HepG2 (cell line): Measurements from ENCODE around the gene AKT3. TPM values are rescaled to one million over a fixed set of nuclear protein-coding genes. Genes with fewer than 3 reads are reported as not detected.
A peak's percentile ranks its signal among the peaks of the same experiment; 100 is the strongest.

Experiments used
- FOXJ3 ChIP-seq: sonication (generic); formaldehyde crosslinking; IDR thresholded peaks from 2 replicates; pipeline ENCODE4 v1.4.0; 2020; ENCODE audit warnings: missing genetic modification reagents, mild to moderate bottlenecking, borderline replicate concordance
- HIVEP1 ChIP-seq: sonication (generic); formaldehyde crosslinking; IDR thresholded peaks from 2 replicates; pipeline ENCODE4 v1.4.0; 2020; ENCODE audit warnings: mild to moderate bottlenecking, missing genetic modification reagents
- IRX3 ChIP-seq: sonication (generic); formaldehyde crosslinking; IDR thresholded peaks from 2 replicates; pipeline ENCODE4 v1.8.1; 2023; ENCODE audit warnings: mild to moderate bottlenecking, low read depth, missing genetic modification reagents, borderline replicate concordance
- MIER3 ChIP-seq: IDR thresholded peaks from 2 replicates; pipeline ENCODE4 v1.6.1; 2016; ENCODE audit warnings: missing compliant biosample characterization, borderline replicate concordance
- MYC ChIP-seq: sonication (generic); formaldehyde crosslinking; IDR thresholded peaks from 2 replicates; pipeline ENCODE4 v1.9.0; 2021; ENCODE audit warnings: missing genetic modification reagents, borderline replicate concordance
- PHF21A ChIP-seq: sonication (generic); formaldehyde crosslinking; IDR thresholded peaks from 2 replicates; pipeline ENCODE4 v1.5.0; 2020; ENCODE audit warnings: mild to moderate bottlenecking, missing genetic modification reagents
- SOX13 ChIP-seq, 3 experiments: fragments of 450-650 bp in 1 of 3; sonication (generic) in 1 of 3; formaldehyde crosslinking in 1 of 3; IDR thresholded peaks in 2 of 3; conservative IDR thresholded peaks in 1 of 3; 2 replicates each; pipeline versions ENCODE4 v1.5.0 to v1.6.1; 2016 to 2020; ENCODE audit warnings: antibody characterized with exemption in 1 of 3, mild to moderate bottlenecking in 1 of 3, missing compliant biosample characterization in 1 of 3, missing genetic modification reagents in 1 of 3, moderate library complexity in 1 of 3
- ZNF333 ChIP-seq: sonication (generic); formaldehyde crosslinking; IDR thresholded peaks from 2 replicates; pipeline ENCODE4 v1.4.0; 2020; ENCODE audit warnings: mild to moderate bottlenecking, missing genetic modification reagents, borderline replicate concordance
- ZSCAN21 ChIP-seq: sonication (generic); formaldehyde crosslinking; IDR thresholded peaks from 2 replicates; pipeline ENCODE4 v1.8.0; 2022; ENCODE audit warnings: mild to moderate bottlenecking, missing genetic modification reagents, moderate library complexity, borderline replicate concordance
- polyA plus RNA-seq, 8 experiments: library from polyadenylated mRNA; depleted of rRNA in 3 of 8; stranded (reverse) in 7 of 8; unstranded in 1 of 8; fragments of >200 nt; fragmentation: Illumina TruSeq in 4 of 8; extraction: Trizol in 4 of 8; gene quantifications; 2 replicates each; pipeline versions ENCODE4 v1.2.1 to v1.2.3, GENCODE V29; 2011 to 2016; ENCODE audit warnings: low read depth in 4 of 8, missing spikeins in 1 of 8, mixed read lengths in 1 of 8; ENCODE audit not compliant: insufficient read depth in 1 of 8
- total RNA-seq, 5 experiments: library from RNA; depleted of rRNA; stranded (reverse); fragments of >200 nt; fragmentation: Illumina TruSeq; extraction: Trizol; gene quantifications; 2 replicates each; pipeline ENCODE4 v1.2.3, GENCODE V29; 2016; ENCODE audit warnings: low read depth in 1 of 5
- TF ChIP-seq, protein P1 (sequence below): IDR thresholded peaks from 2 replicates; pipeline ENCODE4 v1.6.1; 2012; ENCODE audit warnings: low read length, improper control_type of control experiment
- TF ChIP-seq, protein P2 (sequence below): sonication (generic); formaldehyde crosslinking; IDR thresholded peaks from 2 replicates; pipeline ENCODE4; 2020; ENCODE audit warnings: missing genetic modification reagents, mild to moderate bottlenecking, borderline replicate concordance
- TF ChIP-seq, protein P3 (sequence below): IDR thresholded peaks from 2 replicates; pipeline ENCODE4 v1.6.1; 2016; ENCODE audit warnings: mild to moderate bottlenecking
- TF ChIP-seq, protein P4 (sequence below): IDR thresholded peaks from 2 replicates; pipeline ENCODE4 v1.6.1; 2016; ENCODE audit warnings: control low read depth
- TF ChIP-seq, protein P5 (sequence below): sonication (generic); formaldehyde crosslinking; IDR thresholded peaks from 2 replicates; pipeline ENCODE4 v1.4.0; 2020; ENCODE audit warnings: low read depth, mild to moderate bottlenecking, missing genetic modification reagents

The AKT3 gene
- total and polyA plus RNA-seq, 2 of the 13 experiments (the other 11 are each of a cell fraction or from before 2014, with no cell fraction given): 0.07 TPM

DNA sequence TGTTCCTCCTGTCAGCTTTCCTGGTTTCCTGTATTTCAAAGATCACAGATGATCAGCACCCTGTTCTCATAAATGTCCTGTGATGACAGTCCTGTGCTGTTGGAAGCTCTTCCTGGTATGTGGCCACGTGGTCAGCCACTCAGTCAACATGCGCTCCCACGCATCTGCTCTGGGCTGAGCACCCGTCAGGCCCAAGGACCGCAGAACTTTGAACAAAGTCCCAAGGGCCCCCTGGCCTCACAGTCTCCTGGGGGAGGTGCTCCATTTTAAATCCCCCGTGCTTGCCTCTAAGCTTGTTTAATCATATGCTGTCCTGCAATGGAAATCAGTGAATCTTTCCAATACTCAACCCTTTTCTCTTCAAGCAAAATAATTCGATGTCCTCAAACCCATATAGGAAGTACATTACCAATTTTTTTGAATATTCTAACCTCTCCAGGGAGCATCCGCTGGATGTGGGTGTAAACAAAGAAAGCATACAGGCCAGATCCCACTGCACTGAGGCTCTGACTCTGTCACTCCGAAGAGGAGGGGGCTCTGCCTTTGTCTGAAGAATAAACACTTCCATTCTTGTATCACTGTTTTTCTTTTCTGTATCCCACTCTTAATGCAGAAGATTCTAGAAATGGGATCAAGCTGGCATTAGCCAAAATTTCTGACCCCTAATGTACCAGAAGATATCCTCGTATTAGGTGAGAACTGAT lies 343.9 kb downstream of the AKT3 start (continued):
- TF ChIP-seq, protein P1, sequence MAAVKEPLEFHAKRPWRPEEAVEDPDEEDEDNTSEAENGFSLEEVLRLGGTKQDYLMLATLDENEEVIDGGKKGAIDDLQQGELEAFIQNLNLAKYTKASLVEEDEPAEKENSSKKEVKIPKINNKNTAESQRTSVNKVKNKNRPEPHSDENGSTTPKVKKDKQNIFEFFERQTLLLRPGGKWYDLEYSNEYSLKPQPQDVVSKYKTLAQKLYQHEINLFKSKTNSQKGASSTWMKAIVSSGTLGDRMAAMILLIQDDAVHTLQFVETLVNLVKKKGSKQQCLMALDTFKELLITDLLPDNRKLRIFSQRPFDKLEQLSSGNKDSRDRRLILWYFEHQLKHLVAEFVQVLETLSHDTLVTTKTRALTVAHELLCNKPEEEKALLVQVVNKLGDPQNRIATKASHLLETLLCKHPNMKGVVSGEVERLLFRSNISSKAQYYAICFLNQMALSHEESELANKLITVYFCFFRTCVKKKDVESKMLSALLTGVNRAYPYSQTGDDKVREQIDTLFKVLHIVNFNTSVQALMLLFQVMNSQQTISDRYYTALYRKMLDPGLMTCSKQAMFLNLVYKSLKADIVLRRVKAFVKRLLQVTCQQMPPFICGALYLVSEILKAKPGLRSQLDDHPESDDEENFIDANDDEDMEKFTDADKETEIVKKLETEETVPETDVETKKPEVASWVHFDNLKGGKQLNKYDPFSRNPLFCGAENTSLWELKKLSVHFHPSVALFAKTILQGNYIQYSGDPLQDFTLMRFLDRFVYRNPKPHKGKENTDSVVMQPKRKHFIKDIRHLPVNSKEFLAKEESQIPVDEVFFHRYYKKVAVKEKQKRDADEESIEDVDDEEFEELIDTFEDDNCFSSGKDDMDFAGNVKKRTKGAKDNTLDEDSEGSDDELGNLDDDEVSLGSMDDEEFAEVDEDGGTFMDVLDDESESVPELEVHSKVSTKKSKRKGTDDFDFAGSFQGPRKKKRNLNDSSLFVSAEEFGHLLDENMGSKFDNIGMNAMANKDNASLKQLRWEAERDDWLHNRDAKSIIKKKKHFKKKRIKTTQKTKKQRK: no peak
- TF ChIP-seq SOX13 (IDR thresholded peaks at IDR 0.05): peak; percentile 46; the same call in 1 of the 2 replicates
- peak in 1 of 2 experiments; percentile 81; a peak in 2 of 4 replicates for TF ChIP-seq SOX13 (CRISPR knock-in tag; conservative IDR thresholded peaks at IDR 0.05 in 1 of 2, IDR thresholded peaks at IDR 0.05 in 1 of 2)
- TF ChIP-seq, protein P2, sequence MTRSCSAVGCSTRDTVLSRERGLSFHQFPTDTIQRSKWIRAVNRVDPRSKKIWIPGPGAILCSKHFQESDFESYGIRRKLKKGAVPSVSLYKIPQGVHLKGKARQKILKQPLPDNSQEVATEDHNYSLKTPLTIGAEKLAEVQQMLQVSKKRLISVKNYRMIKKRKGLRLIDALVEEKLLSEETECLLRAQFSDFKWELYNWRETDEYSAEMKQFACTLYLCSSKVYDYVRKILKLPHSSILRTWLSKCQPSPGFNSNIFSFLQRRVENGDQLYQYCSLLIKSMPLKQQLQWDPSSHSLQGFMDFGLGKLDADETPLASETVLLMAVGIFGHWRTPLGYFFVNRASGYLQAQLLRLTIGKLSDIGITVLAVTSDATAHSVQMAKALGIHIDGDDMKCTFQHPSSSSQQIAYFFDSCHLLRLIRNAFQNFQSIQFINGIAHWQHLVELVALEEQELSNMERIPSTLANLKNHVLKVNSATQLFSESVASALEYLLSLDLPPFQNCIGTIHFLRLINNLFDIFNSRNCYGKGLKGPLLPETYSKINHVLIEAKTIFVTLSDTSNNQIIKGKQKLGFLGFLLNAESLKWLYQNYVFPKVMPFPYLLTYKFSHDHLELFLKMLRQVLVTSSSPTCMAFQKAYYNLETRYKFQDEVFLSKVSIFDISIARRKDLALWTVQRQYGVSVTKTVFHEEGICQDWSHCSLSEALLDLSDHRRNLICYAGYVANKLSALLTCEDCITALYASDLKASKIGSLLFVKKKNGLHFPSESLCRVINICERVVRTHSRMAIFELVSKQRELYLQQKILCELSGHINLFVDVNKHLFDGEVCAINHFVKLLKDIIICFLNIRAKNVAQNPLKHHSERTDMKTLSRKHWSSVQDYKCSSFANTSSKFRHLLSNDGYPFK (CRISPR knock-in tag): peak; percentile 61; the same call in 1 of the 2 replicates
- TF ChIP-seq ZNF333 (CRISPR knock-in tag): no peak
- TF ChIP-seq ZSCAN21 (CRISPR knock-in tag): peak; percentile 77; the same call in 1 of the 2 replicates
- peak; percentile 54; the same call in 1 of the 2 replicates for TF ChIP-seq PHF21A (CRISPR knock-in tag)
- TF ChIP-seq, protein P3, sequence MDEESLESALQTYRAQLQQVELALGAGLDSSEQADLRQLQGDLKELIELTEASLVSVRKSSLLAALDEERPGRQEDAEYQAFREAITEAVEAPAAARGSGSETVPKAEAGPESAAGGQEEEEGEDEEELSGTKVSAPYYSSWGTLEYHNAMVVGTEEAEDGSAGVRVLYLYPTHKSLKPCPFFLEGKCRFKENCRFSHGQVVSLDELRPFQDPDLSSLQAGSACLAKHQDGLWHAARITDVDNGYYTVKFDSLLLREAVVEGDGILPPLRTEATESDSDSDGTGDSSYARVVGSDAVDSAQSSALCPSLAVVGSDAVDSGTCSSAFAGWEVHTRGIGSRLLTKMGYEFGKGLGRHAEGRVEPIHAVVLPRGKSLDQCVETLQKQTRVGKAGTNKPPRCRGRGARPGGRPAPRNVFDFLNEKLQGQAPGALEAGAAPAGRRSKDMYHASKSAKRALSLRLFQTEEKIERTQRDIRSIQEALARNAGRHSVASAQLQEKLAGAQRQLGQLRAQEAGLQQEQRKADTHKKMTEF: peak; percentile 83
- TF ChIP-seq, protein P4, sequence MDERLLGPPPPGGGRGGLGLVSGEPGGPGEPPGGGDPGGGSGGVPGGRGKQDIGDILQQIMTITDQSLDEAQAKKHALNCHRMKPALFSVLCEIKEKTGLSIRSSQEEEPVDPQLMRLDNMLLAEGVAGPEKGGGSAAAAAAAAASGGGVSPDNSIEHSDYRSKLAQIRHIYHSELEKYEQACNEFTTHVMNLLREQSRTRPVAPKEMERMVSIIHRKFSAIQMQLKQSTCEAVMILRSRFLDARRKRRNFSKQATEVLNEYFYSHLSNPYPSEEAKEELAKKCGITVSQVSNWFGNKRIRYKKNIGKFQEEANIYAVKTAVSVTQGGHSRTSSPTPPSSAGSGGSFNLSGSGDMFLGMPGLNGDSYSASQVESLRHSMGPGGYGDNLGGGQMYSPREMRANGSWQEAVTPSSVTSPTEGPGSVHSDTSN (CRISPR knock-in tag): no peak
- no peak for TF ChIP-seq IRX3 (CRISPR knock-in tag)
- TF ChIP-seq MYC (CRISPR knock-in tag): peak; percentile 93
- TF ChIP-seq, protein P5, sequence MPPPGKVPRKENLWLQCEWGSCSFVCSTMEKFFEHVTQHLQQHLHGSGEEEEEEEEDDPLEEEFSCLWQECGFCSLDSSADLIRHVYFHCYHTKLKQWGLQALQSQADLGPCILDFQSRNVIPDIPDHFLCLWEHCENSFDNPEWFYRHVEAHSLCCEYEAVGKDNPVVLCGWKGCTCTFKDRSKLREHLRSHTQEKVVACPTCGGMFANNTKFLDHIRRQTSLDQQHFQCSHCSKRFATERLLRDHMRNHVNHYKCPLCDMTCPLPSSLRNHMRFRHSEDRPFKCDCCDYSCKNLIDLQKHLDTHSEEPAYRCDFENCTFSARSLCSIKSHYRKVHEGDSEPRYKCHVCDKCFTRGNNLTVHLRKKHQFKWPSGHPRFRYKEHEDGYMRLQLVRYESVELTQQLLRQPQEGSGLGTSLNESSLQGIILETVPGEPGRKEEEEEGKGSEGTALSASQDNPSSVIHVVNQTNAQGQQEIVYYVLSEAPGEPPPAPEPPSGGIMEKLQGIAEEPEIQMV (CRISPR knock-in tag): no peak
- 0 out of 2 replicates have a peak, but pooled peaks have one; percentile 34 for TF ChIP-seq HIVEP1
- TF ChIP-seq MIER3 (CRISPR knock-in tag): peak; percentile 93
- TF ChIP-seq FOXJ3 (CRISPR knock-in tag): peak; percentile 53; the same call in 1 of the 2 replicates
